NCI-H2196 treated with DMSO at 0.1 percent for 48 hours (cell line): ENCODE measurements around the gene MYO5A.
"Not testable (repeated sequence)": the region's sequence is repeated elsewhere in the genome, so short reads cannot be mapped to it uniquely, and the experiment has no call there.

Experiments used
- DNase-seq: peaks from one replicate; lab custom pipeline; 2025; ENCODE audit not compliant: unreplicated experiment; lab: John Stamatoyannopoulos, UW

MYO5A gene

DNA sequence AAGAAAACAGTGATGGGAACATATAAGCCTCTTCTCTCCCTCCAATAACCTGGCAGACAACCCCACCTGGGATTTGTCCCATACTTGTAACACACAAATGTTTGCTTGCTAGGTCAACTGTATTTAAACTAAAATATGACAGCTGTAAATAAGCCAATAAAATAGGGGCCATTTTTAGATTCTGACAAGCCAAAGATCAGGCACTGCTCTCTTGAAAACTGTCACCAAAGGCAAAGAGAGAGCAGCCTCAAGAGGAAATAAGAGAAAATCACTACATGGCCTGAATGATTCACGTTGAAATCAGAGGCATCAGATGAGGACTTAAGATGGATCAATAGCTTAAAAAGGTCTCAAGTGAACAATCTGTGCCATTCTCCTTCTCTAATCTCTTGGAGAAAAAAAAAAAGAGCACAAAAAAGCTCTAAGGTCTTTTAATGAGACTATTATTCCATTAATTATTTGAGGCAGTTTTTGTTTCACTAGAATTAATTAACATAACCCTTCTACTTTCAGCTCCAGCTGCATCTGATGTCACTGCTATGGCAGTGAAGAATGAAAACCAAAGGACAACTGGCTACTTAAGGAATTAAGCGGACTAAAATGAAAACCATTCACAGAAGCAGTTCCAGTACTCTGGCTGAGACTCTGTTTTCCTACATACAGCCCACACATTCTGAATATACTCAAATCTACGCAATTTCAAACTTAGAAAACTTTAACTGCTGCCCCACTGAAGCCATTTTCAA is 19.0 kb downstream of the MYO5A start:
- DNase-seq = no peak

- no peak for DNase-seq
Observed at GRCh38 chr15:52506549-52506948, 22.1 kb downstream of the MYO5A start.

DNA sequence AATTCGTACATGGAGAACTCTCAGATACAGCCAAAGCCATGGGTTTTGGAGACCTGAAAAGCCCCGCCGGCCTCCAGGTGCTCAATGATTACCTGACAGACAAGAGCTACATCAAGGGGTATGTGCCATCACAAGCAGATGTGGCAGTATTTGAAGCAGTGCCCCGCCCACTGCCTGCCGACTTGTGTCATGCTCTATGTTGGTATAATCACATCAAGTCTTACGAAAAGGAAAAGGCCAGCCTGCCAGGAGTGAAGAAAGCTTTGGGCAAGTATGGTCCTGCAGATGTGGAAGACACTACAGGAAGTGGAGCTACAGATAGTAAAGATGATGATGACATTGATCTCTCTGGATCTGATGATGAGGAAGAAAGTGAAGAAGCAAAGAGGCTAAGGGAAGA is 23.5 kb downstream of the MYO5A start:
- no peak for DNase-seq

GRCh38 chr15:52503788-52504496 is 24.7 kb downstream of the MYO5A start:
- no peak for DNase-seq

DNA sequence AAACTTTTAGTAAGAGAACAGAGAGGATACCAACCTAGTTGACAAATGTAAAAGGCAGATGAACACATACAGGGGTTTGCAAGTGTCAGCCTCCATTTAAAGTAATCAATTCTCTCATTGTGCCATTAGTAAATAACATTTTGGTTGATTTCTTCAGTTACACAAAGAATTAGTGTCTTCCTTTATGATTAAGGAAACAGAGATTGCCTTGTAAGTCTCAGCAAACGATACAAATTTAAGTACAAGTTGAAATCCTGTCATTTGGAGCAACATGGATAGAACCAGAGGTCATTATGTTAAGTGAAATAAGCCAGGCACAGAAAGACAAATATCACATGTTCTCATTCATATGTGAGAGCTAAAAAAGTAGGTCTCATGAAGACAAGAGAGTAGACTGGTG is 26.1 kb downstream of the MYO5A start:
- no peak for DNase-seq

DNA sequence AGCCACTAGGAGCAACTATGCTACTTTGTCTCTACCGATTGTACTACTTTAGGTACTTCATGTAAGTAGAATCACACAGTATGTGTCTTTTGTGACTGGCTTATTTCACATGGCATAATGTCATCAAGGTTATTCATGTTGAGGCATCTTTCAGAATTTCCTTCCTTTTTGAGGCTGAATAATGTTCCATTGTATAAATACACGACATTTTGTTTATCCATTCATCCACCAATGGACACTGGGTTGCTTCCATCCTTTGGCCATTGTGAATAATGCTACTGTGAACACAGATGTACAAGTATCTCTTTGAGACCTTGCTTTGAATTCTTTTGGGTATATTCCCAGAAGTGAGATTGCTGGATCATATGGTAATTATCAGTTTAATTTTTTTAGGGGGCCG is 29.2 kb downstream of the MYO5A start:
- DNase-seq = no peak

DNA sequence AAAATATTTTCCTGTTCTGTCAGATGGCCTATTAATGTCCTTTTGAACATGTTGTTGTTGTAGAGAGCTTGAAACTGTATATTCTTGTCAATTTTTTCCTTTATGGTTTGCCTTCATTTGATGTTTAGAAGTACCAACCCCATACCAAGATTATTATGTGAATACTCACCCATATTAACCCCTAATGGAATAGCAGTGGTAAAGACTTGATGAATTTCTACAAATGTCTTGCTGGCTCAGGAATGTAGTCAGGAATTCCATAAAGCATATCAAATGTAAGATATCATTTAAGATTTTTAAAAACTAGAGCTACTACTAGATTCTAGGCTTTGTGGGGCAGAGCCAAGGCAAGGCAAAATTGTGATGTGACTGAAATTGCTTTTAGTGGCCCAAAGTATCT is 30.0 kb downstream of the MYO5A start:
- DNase-seq = no peak

GRCh38 chr15:52496776-52497470 is 31.8 kb downstream of the MYO5A start:
- no peak for DNase-seq

GRCh38 chr15:52496175-52496574 is 32.5 kb downstream of the MYO5A start:
- DNase-seq = no peak

- DNase-seq = no peak
Observed at GRCh38 chr15:52495125-52495524, 33.6 kb downstream of the MYO5A start.

DNA sequence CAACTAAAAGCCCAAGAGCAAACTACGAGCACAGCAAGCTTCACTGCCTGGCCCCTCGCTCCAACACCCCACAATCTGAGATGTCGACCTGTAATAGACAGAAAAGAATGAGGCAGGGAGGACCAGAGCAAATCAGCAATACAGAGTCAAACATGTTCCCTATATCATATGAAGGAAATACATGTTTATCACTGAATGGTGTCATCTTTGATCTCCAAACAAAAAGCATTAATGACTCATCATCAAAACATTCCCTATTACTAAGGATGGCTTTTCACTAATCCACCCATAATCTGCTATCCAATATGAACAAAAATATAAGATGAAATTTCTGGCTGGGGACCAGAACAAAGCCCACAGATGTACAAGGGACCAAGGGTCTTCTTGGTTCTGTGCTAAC is 34.7 kb downstream of the MYO5A start:
- no peak for DNase-seq

DNA sequence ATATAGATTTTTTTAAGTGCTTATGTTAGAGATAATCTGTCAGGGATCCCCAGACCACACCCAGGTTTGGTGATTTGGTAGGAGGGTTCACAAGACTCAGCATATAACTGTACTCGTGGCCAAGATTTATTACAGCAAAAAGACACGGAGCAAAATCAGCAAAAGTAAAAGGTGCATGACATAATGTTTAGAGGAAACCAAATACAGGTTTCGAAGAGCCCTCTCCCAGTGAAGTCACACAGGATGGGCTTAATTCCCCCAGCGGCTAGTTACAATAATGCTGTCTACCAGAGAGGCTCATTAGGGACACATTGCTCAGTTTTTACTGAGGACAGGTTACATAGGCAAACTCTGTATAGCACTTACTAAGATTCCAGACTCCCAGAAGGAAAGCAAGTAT is 36.5 kb downstream of the MYO5A start:
- DNase-seq = no peak

GRCh38 chr15:52491472-52491871 is 37.2 kb downstream of the MYO5A start:
- DNase-seq = no peak

DNA sequence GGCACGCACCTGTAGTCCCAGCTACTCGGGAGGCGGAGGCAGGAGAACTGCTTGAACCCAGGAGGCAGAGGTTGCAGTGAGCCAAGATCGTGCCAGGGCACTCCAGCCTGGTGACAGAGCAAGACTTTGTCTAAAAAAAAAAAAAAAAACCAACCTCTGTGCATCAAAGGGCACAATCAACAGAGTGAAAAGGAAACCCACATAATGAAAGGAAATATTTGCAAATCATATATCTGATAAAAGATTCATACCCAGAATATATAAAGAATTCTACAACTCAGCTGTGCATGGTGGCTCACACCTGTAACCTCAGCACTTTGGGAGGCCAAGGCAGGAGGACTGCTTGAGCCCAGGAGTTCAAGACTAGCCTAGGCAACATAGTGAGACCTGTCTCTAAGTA is 39.2 kb downstream of the MYO5A start:
- DNase-seq = not testable (repeated sequence)

- DNase-seq = no peak
Observed at GRCh38 chr15:52488830-52489229, 39.9 kb downstream of the MYO5A start.

- DNase-seq = no peak
Observed at GRCh38 chr15:52486003-52486996, 42.4 kb downstream of the MYO5A start.

- DNase-seq = no peak
Observed at GRCh38 chr15:52485290-52485689, 43.4 kb downstream of the MYO5A start.

DNA sequence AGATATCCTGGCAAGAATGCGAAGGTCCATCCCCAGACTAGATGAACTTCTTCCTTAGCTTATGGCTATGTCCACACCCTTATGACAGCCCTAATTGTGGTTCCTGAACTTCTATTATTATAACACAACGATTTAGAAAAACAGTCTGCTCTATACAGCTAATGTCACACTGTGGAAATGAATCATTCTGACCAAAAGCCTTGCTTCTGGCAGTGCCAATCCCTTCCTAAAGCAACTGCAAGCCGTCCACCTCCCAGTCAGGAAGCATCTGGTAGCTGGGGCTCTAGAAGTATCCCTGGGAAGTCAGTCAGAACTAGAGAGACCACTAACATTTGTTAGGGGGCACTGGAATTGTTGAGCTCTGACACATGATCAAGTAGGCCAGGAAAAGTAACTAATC is 45.0 kb downstream of the MYO5A start:
- DNase-seq = no peak

DNA sequence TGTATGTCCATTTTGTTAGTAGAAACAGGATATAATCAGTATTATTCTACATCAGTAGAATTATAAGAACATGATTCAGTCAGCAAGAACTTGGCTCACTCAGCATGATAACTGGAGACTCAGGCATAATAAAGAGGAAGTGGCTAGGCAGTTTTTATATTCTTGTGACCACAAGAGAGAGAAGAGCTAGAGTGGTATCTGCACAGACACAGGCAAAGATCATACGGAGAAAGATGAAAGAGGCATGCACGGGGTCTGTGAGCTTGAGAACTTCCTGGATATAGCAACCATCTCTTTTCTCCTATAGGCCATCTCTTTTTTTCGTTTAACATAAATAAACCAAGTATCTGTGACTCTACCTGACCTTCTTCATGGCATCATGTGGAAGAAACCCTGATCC is 46.8 kb downstream of the MYO5A start:
- DNase-seq = no peak

DNA sequence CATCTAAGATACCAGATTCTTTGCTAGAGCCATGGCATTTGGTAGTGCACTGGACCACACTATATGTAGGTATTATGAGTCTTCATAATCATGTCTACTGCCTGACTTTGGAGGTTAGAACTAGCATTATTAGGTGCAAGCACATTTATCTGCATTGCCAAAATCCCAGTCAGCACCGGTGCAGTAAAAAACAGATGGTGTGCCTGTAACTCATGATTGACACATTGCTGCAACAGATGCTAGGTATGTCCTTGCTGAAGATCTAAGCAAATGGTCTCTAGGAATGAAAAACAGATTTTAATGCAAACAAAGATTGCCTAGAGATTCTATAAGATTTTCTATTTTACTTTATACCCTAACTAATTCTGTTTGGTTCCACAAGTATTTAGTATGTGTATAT is 47.7 kb downstream of the MYO5A start:
- DNase-seq = no peak

DNA sequence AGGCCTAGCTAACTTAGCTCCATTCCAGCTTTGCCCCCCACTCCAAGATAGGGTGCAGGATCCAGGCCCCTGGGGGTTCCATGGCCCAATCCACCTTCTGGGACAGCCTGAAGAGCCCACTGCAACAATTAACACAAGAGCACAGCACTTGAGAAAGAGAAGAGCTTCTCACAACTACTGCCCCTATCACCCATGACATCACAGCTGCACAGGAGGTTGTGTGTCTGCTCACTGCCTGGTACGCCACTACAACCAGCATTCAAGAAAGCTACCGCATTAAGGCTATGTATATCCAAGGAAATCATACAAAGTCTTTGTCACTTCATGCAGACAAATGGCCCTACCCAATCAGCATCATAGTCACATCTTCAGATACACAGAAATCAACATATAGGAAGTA is 62.0 kb downstream of the MYO5A start:
- DNase-seq = no peak
